Suprapubic skin (tissue), 3 donors: ENCODE measurements around the gene MAP3K15.

Experiments
- POLR2A ChIP-seq, 2 donors: fragments of 450-650 bp; IDR thresholded peaks; one replicate each; pipeline ENCODE4 v1.6.1; 2017; ENCODE audit warnings: antibody characterized with exemption in 2 of 2, mild to moderate bottlenecking in 2 of 2, moderate library complexity in 2 of 2
- TF ChIP-seq, protein P1 (sequence below), 2 donors: fragments of 200-600 bp in 1 of 2; fragments of 450-650 bp in 1 of 2; sonication (generic) in 1 of 2; IDR thresholded peaks; one replicate each; pipeline ENCODE4 v1.5.1; 2016 to 2019; ENCODE audit warnings: antibody characterized with exemption in 2 of 2, mild to moderate bottlenecking in 1 of 2, moderate library complexity in 1 of 2

DNA sequence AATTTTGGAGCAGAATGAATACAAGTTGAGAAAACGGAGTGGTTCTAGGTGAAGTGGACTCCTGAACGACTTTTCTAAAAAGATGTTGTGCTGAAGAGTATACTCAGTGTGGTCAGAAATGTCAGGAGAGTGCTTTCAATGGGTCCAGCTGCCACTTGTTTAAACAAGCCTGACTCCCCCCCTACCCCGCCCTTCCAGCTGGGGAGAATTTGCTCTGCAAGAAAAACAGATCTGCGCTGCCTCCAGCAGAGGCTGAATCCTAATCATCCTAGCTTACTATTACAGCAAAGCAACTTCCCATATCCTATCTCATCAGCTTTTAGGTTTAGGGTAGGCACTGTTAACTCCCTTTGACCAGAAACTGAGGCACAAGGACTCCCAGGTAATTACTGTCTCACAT, 1.9 kb downstream of the MAP3K15 start:
- TF ChIP-seq, protein P1, sequence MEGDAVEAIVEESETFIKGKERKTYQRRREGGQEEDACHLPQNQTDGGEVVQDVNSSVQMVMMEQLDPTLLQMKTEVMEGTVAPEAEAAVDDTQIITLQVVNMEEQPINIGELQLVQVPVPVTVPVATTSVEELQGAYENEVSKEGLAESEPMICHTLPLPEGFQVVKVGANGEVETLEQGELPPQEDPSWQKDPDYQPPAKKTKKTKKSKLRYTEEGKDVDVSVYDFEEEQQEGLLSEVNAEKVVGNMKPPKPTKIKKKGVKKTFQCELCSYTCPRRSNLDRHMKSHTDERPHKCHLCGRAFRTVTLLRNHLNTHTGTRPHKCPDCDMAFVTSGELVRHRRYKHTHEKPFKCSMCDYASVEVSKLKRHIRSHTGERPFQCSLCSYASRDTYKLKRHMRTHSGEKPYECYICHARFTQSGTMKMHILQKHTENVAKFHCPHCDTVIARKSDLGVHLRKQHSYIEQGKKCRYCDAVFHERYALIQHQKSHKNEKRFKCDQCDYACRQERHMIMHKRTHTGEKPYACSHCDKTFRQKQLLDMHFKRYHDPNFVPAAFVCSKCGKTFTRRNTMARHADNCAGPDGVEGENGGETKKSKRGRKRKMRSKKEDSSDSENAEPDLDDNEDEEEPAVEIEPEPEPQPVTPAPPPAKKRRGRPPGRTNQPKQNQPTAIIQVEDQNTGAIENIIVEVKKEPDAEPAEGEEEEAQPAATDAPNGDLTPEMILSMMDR (IDR thresholded peaks at IDR 0.05), result no peak
- no peak for TF ChIP-seq POLR2A (IDR thresholded peaks at IDR 0.05)
